Neural cell (in vitro differentiated cells): ENCODE data around the gene RERE.

Source experiments
- CTCF ChIP-seq: fragments of 450-650 bp; IDR thresholded peaks from 2 replicates; pipeline ENCODE4 v1.5.1; 2014; ENCODE audit warnings: antibody characterized with exemption, mild to moderate bottlenecking, moderate library complexity; ENCODE audit not compliant: poor library complexity, severe bottlenecking
- EP300 ChIP-seq: fragments of 450-650 bp; conservative IDR thresholded peaks from 2 replicates; pipeline ENCODE4 v1.6.1; 2014; ENCODE audit warnings: antibody characterized with exemption, mild to moderate bottlenecking, moderate library complexity; ENCODE audit not compliant: poor library complexity, severe bottlenecking
- EZH2 ChIP-seq: fragments of 200-600, 300-800 bp; shearing (Covaris generic), sonication (generic); IDR thresholded peaks from 2 replicates; pipeline ENCODE4 v1.6.1; 2014; ENCODE audit warnings: antibody characterized with exemption, low read length, borderline replicate concordance, mild to moderate bottlenecking; ENCODE audit not compliant: insufficient read depth, poor library complexity, severe bottlenecking
- MXI1 ChIP-seq: fragments of 450-650 bp; conservative IDR thresholded peaks from 2 replicates; pipeline ENCODE4 v1.6.1; 2014; ENCODE audit warnings: antibody characterized with exemption, mild to moderate bottlenecking; ENCODE audit not compliant: poor library complexity, severe bottlenecking
- POLR2AphosphoS5 ChIP-seq: IDR thresholded peaks from 2 replicates; pipeline ENCODE4 v1.6.1; 2012
- RAD21 ChIP-seq: fragments of 450-650 bp; conservative IDR thresholded peaks from 2 replicates; pipeline ENCODE4 v1.6.1; 2014; ENCODE audit warnings: antibody characterized with exemption, mild to moderate bottlenecking, moderate library complexity
- REST ChIP-seq: IDR thresholded peaks from 2 replicates; pipeline ENCODE4 v1.6.1; 2012; ENCODE audit warnings: borderline replicate concordance
- SMC3 ChIP-seq: fragments of 450-650 bp; conservative IDR thresholded peaks from 2 replicates; pipeline ENCODE4 v1.6.1; 2014; ENCODE audit warnings: antibody characterized with exemption, mild to moderate bottlenecking, moderate library complexity; ENCODE audit not compliant: poor library complexity
- TAF1 ChIP-seq: IDR thresholded peaks from 2 replicates; pipeline ENCODE4 v1.6.1; 2012; ENCODE audit warnings: low read depth

- TF ChIP-seq CTCF, result no peak
- no peak for TF ChIP-seq EZH2
- no peak for TF ChIP-seq REST
- TF ChIP-seq EP300, result no peak
- no peak for TF ChIP-seq RAD21
- no peak for TF ChIP-seq TAF1
- TF ChIP-seq POLR2AphosphoS5, result no peak
- TF ChIP-seq SMC3, result no peak
- TF ChIP-seq MXI1, result no peak
These were observed 509.8 kb downstream of the RERE start for GRCh38 chr1:8307628-8308027.
